Ovary (tissue), 3 donors: ENCODE data around the gene NID2.

Experiments used
- POLR2A ChIP-seq: fragments of 450-650 bp; IDR thresholded peaks from one replicate; pipeline ENCODE4 v1.6.1; 2017; ENCODE audit warnings: antibody characterized with exemption, mild to moderate bottlenecking, moderate library complexity
- TF ChIP-seq, protein P1 (sequence below), 3 donors: fragments of 450-650 bp in 2 of 3; fragments of 200-600 bp in 1 of 3; IDR thresholded peaks; one replicate each; pipeline versions ENCODE4 v1.5.1 to v1.8.0; 2016 to 2022; ENCODE audit warnings: antibody characterized with exemption in 3 of 3, mild to moderate bottlenecking in 1 of 3
- donor health status: DM: no; HTN: no; CAD: no.

GRCh38 chr14:52053044-52053443, 15.8 kb downstream of the NID2 start:
- TF ChIP-seq, protein P1, sequence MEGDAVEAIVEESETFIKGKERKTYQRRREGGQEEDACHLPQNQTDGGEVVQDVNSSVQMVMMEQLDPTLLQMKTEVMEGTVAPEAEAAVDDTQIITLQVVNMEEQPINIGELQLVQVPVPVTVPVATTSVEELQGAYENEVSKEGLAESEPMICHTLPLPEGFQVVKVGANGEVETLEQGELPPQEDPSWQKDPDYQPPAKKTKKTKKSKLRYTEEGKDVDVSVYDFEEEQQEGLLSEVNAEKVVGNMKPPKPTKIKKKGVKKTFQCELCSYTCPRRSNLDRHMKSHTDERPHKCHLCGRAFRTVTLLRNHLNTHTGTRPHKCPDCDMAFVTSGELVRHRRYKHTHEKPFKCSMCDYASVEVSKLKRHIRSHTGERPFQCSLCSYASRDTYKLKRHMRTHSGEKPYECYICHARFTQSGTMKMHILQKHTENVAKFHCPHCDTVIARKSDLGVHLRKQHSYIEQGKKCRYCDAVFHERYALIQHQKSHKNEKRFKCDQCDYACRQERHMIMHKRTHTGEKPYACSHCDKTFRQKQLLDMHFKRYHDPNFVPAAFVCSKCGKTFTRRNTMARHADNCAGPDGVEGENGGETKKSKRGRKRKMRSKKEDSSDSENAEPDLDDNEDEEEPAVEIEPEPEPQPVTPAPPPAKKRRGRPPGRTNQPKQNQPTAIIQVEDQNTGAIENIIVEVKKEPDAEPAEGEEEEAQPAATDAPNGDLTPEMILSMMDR (IDR thresholded peaks at IDR 0.05), result no peak
- TF ChIP-seq POLR2A, result no peak
